ENCODE data around the gene ZNF646. TPM values are rescaled to one million over a fixed set of nuclear protein-coding genes. Genes with fewer than 3 reads are reported as not detected.
A peak's percentile ranks its signal among the peaks of the same experiment; 100 is the strongest.

The ZNF646 gene
- total RNA-seq, 2 donors from 2014 or later, result 10.1 to 11.7 TPM

DNA sequence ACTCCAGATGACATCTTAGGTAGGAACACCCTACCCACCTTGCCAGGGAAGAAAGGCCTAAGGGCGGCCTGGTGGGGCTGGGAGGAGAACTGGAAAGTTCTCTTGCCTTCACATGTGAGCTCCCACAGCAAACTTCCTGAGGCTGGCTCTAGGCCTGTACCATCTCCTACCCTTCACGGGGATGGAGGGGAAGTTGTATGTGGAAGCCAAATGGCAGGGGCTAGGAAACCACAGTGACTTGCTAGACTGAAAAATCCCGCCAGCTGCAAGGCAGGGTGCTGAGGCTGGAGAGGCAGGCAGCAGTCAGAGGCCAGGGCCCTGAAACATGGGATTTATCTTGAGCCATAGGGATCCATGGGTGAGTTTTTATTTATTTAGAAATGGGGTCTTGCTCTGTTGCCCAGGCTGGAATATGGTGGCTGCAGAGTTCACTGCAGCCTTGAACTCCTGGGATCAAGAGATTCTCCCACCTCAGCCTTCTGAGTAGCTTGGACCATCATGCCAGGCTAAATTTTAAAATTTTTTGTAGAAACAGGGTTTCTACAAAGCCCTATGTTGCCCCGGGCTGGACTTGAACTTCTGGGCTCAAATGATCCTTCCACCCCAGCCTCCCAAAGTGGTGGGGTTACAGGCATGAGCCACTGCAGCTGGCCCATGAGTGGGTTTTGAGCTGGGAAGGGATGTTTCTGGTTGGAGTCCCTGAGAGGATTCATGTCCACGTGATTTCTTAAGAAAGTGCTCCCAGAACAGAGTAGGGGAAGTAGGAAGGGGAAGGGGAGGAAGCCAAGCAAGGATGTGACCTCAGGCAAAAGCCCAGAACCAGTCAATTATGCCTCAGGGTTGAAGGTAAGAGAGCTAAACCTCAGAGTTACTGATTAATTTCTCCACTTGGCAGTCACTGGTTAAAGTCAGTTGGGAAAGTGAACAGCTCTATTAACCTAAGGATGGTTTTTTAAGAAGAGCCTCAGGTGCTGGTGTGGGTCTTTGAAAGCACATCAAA lies 39.2 kb downstream of the ZNF646 start:
- no peak for DNase-seq (ENCODE audit: low spot score)
- intact Hi-C loops (cut with DNase I), result no loop called here

DNA sequence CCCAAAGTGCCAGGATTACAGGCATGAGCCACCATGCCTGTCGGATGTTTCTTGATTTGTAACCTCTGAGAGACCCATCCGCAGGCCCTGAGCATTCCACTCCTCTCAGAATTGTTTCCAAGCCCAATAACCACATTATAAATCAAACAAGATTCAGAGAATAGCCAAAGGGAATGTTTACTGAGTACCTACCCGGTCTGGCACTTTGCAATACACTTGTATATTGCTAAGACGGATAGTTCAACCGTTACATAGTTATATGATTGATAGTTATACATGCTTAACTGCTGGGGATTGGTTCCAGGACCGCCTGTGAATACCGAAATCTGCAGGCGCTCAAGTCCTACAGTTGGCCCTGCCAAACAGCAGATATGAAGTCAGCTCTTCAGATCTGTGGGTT lies 40.2 kb downstream of the ZNF646 start:
- no peak for DNase-seq (ENCODE audit: low spot score)
- intact Hi-C loops (cut with DNase I), result no loop called here

DNA sequence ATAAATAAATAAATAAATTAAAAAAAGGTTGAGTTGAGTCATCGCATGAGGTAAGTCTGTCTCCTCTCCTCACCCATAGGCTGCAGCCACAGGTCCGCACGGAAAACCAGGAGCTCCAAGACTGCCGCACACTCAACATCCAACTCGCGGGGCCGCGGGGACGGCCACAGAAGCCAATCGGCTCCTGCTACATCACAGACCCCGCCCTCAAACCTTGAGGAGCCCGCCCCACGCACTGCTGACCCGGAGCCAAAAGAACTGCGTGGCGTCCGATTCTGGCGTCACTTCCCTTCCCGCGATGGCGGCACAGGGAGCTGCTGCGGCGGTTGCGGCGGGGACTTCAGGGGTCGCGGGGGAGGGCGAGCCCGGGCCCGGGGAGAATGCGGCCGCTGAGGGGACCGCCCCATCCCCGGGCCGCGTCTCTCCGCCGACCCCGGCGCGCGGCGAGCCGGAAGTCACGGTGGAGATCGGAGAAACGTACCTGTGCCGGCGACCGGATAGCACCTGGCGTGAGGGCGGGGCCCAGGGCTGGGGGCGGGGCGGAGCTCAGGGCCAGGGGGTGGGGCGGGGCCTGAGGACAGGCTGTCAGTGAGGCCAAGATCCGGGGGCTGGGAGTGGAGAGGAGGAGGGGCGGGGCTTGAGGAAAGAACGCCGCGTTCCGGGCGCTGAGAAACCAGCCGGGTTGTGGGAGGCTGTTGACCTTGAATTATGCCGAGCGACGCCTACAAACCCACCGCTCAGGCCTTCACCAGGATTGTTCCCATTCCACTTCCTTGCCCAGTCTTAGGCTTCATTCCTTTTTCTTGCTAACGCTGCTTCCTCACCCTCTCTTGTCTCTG lies 43.4 kb downstream of the ZNF646 start, which contains the start of gene KAT8:
Gene KAT8 (plus strand): TSS at position 281 of the 839 bp plus-strand sequence. CDS start 18 bp downstream, at position 299.
- intact Hi-C loops (cut with DNase I), result no loop called here
- DNase-seq (ENCODE audit: low spot score), result peak; percentile 99

DNA sequence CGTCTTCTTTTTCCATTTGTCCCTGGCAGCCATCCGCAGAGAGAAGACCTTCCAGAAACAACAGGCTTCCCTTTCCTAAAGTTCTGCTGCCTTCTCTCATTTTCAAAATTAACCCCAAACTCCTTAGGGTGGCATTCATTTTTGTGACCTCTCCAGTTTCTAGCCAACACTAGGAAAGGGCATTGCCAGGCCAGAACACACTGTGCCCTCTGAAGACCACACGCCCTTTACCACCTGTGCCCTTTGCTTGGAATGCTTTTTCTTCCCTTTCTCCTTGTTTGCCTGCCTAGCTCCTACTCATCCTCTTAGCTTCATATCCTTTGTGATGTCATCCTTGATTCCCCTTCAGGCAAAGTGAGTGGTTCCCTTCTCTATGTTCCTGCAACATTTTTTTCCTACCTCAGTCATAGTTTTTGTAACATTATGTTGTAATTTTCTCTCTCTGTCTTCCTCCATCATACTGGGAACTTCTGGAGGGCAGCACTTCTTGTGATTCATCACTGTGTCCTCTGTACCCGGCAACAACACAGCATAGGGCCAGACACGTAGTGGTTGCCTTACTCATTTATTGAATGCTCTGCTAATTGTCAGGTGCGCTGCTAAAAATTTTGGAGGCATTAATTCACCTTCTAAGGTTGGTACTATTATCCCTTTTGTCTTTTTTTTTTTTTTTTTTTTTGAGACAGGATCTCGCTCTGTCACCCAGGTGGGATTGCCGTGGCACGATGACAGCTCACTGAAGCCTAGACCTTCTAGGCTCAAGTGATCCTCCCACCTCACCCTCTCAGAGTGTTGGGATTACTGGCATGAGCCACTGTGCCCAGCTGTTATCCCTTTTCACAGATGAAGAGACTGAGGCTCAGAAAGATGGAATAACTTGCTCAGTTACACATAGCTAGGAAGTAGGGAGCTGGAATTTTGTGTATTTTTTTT lies 44.3 kb downstream of the ZNF646 start:
- intact Hi-C loops (cut with DNase I), result no loop called here
- DNase-seq (ENCODE audit: low spot score), result no peak

DNA sequence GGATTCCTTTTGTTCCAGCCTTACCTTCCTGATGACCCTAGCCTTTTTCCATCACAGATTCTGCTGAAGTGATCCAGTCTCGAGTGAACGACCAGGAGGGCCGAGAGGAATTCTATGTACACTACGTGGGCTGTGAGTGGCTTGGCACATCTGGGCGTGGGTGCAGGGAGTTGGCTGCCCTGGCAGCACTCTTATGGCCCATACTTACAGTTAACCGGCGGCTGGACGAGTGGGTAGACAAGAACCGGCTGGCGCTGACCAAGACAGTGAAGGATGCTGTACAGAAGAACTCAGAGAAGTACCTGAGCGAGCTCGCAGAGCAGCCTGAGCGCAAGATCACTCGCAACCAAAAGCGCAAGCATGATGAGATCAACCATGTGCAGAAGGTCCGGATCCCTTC lies 45.9 kb downstream of the ZNF646 start:
- DNase-seq (ENCODE audit: low spot score), result no peak
- intact Hi-C loops (cut with DNase I), result no loop called here

DNA sequence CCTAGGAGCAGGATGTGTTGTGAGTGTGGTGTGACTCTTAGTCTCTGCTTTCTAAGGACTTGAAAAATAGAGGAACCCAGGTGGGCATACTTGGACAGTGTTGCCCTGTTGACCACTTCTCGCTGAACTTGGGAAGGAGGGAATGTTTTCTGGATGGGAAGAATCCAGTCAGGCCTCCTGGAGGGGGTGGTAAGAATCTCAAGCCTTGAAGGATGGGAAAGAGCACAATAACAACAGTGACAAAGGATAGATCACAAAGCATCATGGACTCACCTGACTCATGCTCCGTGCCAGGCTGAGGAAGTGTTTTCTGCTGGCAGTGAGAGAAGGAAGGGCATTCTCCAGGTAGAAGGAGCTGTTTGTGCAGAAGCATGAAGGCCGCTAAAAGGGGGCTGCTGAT lies 51.6 kb downstream of the ZNF646 start:
- intact Hi-C loops (cut with DNase I), result no loop called here

DNA sequence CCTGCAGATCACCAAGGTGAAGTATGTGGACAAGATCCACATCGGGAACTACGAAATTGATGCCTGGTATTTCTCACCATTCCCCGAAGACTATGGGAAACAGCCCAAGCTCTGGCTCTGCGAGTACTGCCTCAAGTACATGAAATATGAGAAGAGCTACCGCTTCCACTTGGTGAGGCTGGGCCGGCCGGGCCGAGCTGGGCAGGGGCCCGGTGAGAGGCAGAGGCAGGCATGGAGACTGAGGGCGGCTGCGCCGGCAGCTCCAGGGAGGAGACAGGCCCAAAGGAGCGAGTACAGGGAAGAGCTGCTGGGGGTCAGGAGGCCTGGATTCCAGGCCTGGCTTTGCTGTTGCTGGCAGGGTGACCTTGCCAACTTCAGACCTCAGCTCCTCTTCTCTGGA lies 53.0 kb downstream of the ZNF646 start:
- DNase-seq (ENCODE audit: low spot score), result no peak
- intact Hi-C loops (cut with DNase I), result no loop called here

More for the DNA sequence above, 51.6 kb downstream of the ZNF646 start:
- no peak for DNase-seq (ENCODE audit: low spot score)

DNA sequence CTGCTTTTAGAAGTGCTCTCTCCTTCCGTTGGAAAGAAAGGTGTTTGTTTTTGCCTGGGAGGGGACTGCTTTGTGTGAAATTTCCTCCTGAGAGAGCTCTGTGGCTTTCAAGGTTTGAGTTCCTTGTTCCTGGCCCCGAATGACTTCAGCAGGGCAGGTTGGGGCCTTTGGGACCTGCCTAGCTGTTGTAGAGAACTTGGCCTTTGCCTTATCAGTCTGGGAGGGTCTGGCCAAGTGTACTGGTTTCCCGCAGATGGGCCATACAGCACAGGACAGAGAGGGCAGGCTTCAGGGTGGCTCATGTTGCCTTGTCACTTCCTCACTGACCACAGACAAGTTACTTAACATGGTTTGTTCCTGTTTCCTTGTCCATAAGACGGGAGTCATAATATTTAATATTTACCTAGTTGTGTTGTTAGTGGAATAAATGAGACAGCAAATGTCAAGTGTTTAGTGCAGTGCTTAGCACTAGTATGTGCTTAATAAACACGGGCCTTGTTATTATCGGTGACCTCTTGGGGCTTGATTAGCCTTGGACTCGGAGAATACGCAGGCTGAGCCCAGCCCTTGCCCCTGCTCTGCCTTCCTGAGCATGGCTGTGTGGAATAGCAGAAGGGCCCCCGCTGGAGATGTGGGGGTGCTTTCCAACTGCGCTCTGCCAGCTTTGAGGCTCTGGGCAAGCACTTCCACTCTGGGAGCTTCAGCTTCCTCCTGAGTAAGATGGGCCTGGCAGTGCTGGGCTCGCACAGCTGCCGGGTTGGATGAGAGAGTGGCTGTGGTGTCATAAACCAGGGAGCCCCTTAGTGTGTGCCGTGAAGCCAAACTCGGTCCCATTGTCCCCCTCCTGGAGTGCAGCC lies 54.7 kb downstream of the ZNF646 start:
- no peak for DNase-seq (ENCODE audit: low spot score)
- intact Hi-C loops (cut with DNase I), result no loop called here

DNA sequence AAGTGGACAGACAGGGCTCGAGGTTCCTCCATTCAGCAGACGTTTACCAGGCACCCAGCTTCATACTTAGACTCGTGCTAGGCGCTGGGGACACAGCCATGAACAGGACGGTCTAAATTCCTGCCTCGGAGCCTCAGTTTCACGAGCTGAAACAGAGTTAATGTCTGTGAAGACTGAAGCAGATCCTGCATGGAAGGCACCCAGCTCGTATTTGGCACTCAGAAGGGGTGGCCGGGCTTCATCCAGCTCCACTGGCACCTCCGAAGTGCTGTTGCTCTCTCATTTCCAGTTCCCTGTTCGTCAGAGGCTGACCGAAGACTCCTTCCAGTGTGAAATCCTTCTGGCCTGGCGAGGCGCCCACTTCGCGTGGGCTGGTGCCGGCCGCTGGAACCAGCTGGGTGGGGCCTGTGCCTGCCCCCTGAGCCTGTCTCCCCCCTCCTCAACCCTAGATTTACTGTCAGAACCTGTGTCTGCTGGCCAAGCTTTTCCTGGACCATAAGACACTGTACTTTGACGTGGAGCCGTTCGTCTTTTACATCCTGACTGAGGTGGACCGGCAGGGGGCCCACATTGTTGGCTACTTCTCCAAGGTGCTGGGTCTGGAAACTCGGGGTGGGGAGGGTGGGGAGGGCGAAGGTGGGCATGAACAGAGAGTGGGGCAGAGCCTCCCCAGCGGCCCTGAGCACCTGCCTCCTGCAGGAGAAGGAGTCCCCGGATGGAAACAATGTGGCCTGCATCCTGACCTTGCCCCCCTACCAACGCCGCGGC lies 55.5 kb downstream of the ZNF646 start:
- intact Hi-C loops (cut with DNase I), result loop anchor here in 1 of 2 donors (5.0 kb wide), 1 partner anchor 1382 kb away; the partner anchor contains the start of gene C16orf54
- peak; percentile 93 for DNase-seq (ENCODE audit: low spot score)

DNA sequence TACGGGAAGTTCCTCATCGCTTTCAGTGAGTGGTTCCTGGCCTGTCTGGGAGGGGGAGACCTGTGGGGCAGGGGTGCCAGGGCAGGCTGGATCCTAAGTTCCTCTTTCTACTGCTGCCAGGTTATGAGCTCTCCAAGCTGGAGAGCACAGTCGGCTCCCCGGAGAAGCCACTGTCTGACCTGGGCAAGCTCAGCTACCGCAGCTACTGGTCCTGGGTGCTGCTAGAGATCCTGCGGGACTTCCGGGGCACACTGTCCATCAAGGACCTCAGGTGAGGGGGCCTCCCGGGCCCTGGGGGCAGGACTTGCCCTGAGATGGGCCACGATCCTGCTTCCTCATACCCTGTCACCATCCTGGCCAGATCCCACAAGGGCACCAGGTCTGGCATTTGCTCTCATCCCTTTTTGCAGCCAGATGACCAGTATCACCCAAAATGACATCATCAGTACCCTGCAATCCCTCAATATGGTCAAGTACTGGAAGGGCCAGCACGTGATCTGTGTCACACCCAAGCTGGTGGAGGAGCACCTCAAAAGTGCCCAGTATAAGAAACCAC lies 56.2 kb downstream of the ZNF646 start:
- intact Hi-C loops (cut with DNase I), result loop anchor here in 1 of 2 donors (5.0 kb wide), 1 partner anchor 1383 kb away; the partner anchor contains the start of gene C16orf54

DNA sequence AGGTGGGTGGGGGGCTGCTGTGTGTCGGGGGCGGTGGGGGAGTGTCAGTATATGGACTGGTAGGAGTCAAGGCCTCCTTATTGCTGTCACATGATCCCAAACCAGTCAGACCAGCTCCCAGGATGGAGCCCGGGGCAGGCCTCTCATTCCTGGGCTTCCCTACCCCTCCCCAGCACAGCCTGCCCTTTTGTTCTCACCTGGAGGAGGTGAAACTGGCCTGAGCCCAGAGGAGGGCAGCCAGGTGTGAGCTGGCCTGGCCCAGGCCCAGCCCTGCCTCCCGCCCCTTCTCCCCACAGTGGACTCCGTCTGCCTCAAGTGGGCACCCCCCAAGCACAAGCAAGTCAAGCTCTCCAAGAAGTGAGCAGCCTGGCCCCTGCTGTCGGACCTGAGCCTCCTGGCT lies 56.7 kb downstream of the ZNF646 start:
- intact Hi-C loops (cut with DNase I), result loop anchor here in 1 of 2 donors (5.0 kb wide), 1 partner anchor 1384 kb away; the partner anchor contains the start of gene C16orf54
- DNase-seq (ENCODE audit: low spot score), result no peak

More for the DNA sequence above, 56.2 kb downstream of the ZNF646 start:
- DNase-seq (ENCODE audit: low spot score), result no peak

DNA sequence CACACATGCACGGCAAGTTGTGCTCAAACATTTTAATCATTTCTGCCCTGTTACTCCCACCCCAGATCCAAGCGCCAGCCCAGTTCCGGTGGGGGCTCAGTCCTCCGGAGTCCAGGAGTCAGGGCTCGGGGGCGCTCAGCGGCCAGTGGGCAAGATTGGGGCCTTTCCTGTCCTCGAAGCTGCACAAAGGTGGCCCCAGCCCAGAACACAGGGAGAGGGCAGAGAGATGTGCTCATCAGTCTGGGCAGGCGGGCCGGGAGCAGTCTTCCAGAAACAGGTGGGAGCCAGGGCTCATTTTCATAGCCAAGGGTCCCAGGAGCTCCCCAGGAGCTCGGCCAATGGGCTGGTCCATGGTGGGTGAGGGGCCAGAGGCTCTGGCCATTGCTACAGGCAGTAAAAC lies 57.2 kb downstream of the ZNF646 start:
- intact Hi-C loops (cut with DNase I), result loop anchor here in 1 of 2 donors (5.0 kb wide), 1 partner anchor 1384 kb away; the partner anchor contains the start of gene C16orf54
- DNase-seq (ENCODE audit: low spot score), result no peak

DNA sequence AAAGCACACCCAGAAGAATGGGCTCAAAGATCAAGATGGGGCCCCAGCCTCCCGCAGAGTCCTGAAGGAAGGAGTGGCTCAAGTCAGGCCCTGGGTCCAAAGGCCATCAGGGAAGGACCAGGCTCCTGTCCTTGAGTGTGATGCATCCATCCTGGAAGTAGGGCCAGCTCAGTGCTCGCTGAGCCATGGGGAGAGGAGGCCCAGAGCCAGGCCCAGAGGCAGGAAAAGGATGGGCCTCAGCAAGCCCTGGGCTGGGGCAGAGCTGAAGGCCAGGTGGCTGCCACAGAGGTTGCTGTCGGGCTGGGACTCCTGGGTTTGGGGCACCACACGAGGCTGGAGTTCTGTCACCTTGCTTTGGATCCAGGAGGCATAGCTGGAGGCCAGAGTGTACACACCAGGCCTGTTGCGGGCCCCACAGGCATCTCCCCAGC lies 57.6 kb downstream of the ZNF646 start:
- intact Hi-C loops (cut with DNase I), result loop anchor here in 1 of 2 donors (5.0 kb wide), 1 partner anchor 1385 kb away; the partner anchor contains the start of gene C16orf54
- no peak for DNase-seq (ENCODE audit: low spot score)

DNA sequence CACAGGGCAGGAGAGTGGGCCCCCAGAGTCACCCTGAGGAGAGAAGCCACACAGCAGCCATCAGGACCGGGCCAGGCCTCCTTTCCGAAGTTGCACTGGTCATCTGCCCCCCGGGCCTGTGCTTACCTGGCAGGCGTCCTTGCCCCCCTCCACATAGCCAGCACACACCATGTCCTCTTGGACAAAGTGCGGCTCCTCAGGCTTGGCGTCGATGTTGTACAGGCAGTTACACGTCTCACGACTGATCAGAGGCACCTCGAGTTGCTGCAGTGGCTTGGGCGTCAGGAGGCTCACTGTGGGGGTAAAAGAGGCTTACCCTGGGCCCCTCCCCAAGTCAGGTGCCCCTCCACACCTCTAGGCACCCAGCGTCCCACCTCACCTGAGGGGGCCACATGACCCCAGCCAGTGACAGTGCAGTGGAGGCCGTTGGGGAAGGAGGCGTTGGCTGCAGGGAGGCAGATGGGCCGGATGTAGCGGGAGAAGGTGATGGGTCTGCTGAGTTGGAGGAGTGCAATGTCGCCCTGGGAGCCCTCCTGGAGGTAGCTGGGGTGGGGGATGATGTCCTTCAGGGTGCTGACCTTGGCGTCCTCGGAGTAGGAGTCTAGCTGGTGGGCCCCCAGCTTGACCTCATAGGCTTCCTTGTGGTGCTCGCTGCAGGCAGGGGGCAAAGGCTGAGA lies 58.2 kb downstream of the ZNF646 start:
- intact Hi-C loops (cut with DNase I), result loop anchor here in 1 of 2 donors (5.0 kb wide), 1 partner anchor 1385 kb away; the partner anchor contains the start of gene C16orf54
- DNase-seq (ENCODE audit: low spot score), result no peak

DNA sequence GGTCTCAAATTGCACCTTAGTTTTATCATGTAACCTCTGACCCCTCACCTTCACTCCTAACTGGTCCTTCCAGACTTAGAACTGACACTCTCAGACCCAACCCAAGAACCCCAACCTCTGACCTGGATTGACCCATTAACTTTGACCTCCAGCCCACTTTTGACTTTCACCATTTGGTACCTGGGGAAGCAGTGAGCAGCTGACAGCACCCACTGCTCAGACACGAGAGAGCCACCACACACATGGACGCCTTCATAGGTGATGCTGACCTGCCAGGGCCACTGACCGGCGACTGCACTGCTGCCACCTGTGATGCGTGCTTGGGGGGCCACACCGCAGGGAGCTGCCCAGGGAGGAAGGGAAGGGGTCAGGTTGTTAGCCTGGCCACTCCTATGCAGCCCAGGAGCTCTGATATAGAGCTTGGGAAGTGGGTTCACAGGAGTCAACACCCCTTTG lies 58.9 kb downstream of the ZNF646 start:
- DNase-seq (ENCODE audit: low spot score), result no peak
- intact Hi-C loops (cut with DNase I), result loop anchor here in 1 of 2 donors (5.0 kb wide), 1 partner anchor 1386 kb away; the partner anchor contains the start of gene C16orf54

Data from posterior vena cava (tissue), 2 donors.